PC-3 (cell line): Measurements from ENCODE around the gene DCAF6. TPM values are rescaled to one million over a fixed set of nuclear protein-coding genes. Genes with fewer than 3 reads are reported as not detected.

Source experiments
- ATAC-seq: fragments of 200-7000 bp; cut with Tn5 transposase; 2 replicates; pipeline ENCODE4 v1.9.1; 2020; ENCODE audit warnings: mild to moderate bottlenecking, moderate library complexity
- BruUV-seq: library from RNA; stranded (reverse); fragments of 400-500 nt; replicated peaks from 2 replicates; lab custom pipeline; 2021; lab: Mats Ljungman, UMichigan
- CTCF ChIA-PET: fragments of 300-600 bp; sonication (Branson Sonifier 250); formaldehyde crosslinking; loops from one replicate; lab custom pipeline; 2022; ENCODE audit warnings: antibody characterized with exemption; lab: Charles Lee
- POLR2A ChIA-PET: fragments of 300-600 bp; sonication (Branson Sonifier 250); formaldehyde crosslinking; loops from one replicate; lab custom pipeline; 2022; ENCODE audit warnings: antibody characterized with exemption; ENCODE audit not compliant: unreplicated experiment; lab: Charles Lee
- DNase-seq: peaks from one replicate; pipeline ENCODE4 v3.0.0-alpha.2; 2015
- H2AFZ ChIP-seq: fragments of 300-600 bp; sonication (generic); 2 replicates; pipeline ENCODE4 v1.6.0; 2016; ENCODE audit warnings: antibody characterized with exemption, low read length
- H3F3A ChIP-seq: fragments of 300-600 bp; sonication (generic); one replicate; pipeline ENCODE4 v1.6.0; 2017; ENCODE audit warnings: antibody characterized with exemption, low read length, control low read depth, mild to moderate bottlenecking; ENCODE audit not compliant: unreplicated experiment
- H3K27ac ChIP-seq: fragments of 300-600 bp; sonication (generic); 2 replicates; pipeline ENCODE4 v1.5.1; 2016; ENCODE audit warnings: mild to moderate bottlenecking, low read length
- H3K27me3 ChIP-seq: fragments of 300-600 bp; sonication (generic); 2 replicates; pipeline ENCODE4 v1.6.1; 2016; ENCODE audit warnings: low read length, mixed read lengths
- H3K36me3 ChIP-seq: fragments of 300-600 bp; sonication (generic); 2 replicates; pipeline ENCODE4 v1.6.1; 2016; ENCODE audit warnings: low read depth, mixed run types, low read length, mixed read lengths
- H3K4me1 ChIP-seq: fragments of 300-600 bp; sonication (generic); 2 replicates; pipeline ENCODE4 v1.5.1; 2016; ENCODE audit warnings: low read length; ENCODE audit not compliant: insufficient read depth
- H3K4me2 ChIP-seq: fragments of 300-600 bp; sonication (generic); 2 replicates; pipeline ENCODE4 v1.6.0; 2016; ENCODE audit warnings: low read length
- H3K4me3 ChIP-seq: fragments of 300-600 bp; sonication (generic); 2 replicates; pipeline ENCODE4 v1.5.1; 2016; ENCODE audit warnings: mild to moderate bottlenecking, low read length, mixed read lengths
- H3K79me2 ChIP-seq: fragments of 300-600 bp; sonication (generic); 2 replicates; pipeline ENCODE4 v1.6.1; 2017; ENCODE audit warnings: low read length, mixed read lengths
- H3K9ac ChIP-seq: fragments of 300-600 bp; sonication (generic); 2 replicates; pipeline ENCODE4 v1.6.0; 2016; ENCODE audit warnings: mild to moderate bottlenecking, low read length
- H3K9me2 ChIP-seq: fragments of 300-600 bp; sonication (generic); replicated peaks from 2 replicates; pipeline ENCODE4 v1.6.1; 2016; ENCODE audit warnings: mixed run types, low read length, mixed read lengths
- H3K9me3 ChIP-seq: fragments of 300-600 bp; sonication (generic); 2 replicates; pipeline ENCODE4 v1.6.1; 2016; ENCODE audit warnings: low read length, mixed read lengths
- H4K20me1 ChIP-seq: fragments of 300-600 bp; sonication (generic); 2 replicates; pipeline ENCODE4 v1.6.1; 2016; ENCODE audit warnings: low read length, mixed read lengths
- EZH2 ChIP-seq: fragments of 300-600 bp; sonication (generic); IDR thresholded peaks from one replicate; pipeline ENCODE4 v1.6.1; 2017; ENCODE audit warnings: antibody characterized with exemption, mild to moderate bottlenecking, low read length; ENCODE audit not compliant: unreplicated experiment
- EZH2phosphoT487 ChIP-seq: fragments of 300-600 bp; sonication (generic); IDR thresholded peaks from 2 replicates; pipeline ENCODE4 v1.6.1; 2018; ENCODE audit warnings: mild to moderate bottlenecking, antibody characterized with exemption, low read length, borderline replicate concordance
- intact Hi-C: fragments of 100-400 bp; cut with micrococcal nuclease; formaldehyde crosslinking; loops from 2 replicates; pipeline ENCODE4 v1.9.0; 2023
- total RNA-seq: library from RNA; depleted of rRNA; stranded (reverse); fragments of >200 nt; gene quantifications from 2 replicates; pipeline ENCODE4 v1.2.3, GENCODE V29; 2014
- TF ChIP-seq, protein P1 (sequence below): fragments of 300-600 bp; sonication (generic); conservative IDR thresholded peaks from 2 replicates; pipeline ENCODE4 v1.5.1; 2017; ENCODE audit warnings: antibody characterized with exemption, low read depth, mild to moderate bottlenecking, low read length

The DCAF6 gene
- total RNA-seq, 1 experiment from 2014 or later, result 29.1 TPM

DNA sequence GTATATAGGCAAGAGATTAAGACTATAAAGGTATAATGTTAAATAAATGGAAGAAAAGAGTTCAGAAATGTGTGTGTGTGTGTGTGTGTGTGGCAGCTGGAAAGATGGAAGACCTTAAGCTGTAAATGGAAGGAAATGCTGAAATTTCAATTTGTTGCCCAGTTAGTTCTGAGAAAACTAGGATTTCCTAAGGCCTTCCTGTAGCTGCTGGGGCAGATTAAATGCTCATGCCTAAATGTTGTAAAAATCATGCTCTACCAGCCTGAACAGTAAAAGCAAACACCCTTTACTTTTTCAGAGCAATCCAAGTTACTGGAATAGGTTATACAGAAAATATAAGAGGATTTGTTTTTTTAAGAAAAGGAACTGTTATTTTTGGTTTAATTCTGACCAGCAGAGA lies 30.8 kb upstream of the DCAF6 start:
- TF ChIP-seq, protein P1, sequence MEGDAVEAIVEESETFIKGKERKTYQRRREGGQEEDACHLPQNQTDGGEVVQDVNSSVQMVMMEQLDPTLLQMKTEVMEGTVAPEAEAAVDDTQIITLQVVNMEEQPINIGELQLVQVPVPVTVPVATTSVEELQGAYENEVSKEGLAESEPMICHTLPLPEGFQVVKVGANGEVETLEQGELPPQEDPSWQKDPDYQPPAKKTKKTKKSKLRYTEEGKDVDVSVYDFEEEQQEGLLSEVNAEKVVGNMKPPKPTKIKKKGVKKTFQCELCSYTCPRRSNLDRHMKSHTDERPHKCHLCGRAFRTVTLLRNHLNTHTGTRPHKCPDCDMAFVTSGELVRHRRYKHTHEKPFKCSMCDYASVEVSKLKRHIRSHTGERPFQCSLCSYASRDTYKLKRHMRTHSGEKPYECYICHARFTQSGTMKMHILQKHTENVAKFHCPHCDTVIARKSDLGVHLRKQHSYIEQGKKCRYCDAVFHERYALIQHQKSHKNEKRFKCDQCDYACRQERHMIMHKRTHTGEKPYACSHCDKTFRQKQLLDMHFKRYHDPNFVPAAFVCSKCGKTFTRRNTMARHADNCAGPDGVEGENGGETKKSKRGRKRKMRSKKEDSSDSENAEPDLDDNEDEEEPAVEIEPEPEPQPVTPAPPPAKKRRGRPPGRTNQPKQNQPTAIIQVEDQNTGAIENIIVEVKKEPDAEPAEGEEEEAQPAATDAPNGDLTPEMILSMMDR, result no peak
- TF ChIP-seq EZH2, result no peak
- TF ChIP-seq EZH2phosphoT487, result no peak
- intact Hi-C loops, result no loop called here
- H2AFZ ChIP-seq, result no peak overlapping the region
- no peaks in the 10 kb centered on the region for H3K27me3 ChIP-seq
- H3K9ac ChIP-seq, result no peak overlapping the region
- ATAC-seq (no peak), DNase-seq (no peak)
- no TSS peak for BruUV-seq
- H3K9me3 ChIP-seq, result peaks cover 7% of the 10 kb centered on the region; the same call in 1 of the 2 replicates
- no peak overlapping the region for H3K4me2 ChIP-seq
- no peak overlapping the region for H3K4me3 ChIP-seq
- H3F3A ChIP-seq, result no peaks in the 10 kb centered on the region
- no peaks in the 10 kb centered on the region for H3K79me2 ChIP-seq
- no peaks in the 10 kb centered on the region for H3K9me2 ChIP-seq
- ChIA-PET CTCF (interaction anchor here (1.5 kb wide), 1 partner anchor 177 kb away, joined by 3 read pairs; no protein-coding TSS in a partner anchor), POLR2A (no interaction called here)
- no peak overlapping the region for H3K27ac ChIP-seq
- peaks cover 8% of the 10 kb centered on the region; the same call in 1 of the 2 replicates for H3K4me1 ChIP-seq
- no peaks in the 10 kb centered on the region for H4K20me1 ChIP-seq
- no peaks in the 10 kb centered on the region for H3K36me3 ChIP-seq

DNA sequence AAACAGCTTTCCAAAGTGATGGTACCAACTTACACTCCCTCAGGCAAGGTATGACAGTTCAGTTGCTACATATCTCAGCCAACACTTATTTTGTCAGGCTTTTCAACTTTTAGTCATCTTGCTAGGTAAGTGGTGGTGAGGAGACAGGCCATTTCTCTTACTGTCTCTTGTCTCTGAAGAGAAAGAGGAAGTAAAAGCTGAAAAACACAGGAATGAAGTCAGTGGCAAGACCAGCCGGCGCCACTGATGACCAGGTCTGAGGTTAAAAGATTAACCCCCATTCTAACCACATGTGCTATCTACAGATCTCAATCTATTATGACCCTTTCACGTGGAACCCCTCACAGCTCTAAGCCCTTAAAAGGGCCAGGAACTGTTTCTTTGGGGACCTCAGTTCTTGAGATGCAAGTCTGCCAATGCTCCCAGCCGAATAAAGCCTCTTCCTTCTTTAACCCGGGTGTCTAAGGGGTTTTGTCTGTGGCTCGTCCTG lies 26.7 kb upstream of the DCAF6 start:
- Histone ChIP-seq H4K20me1 (no peaks in the 10 kb centered on the region), H3K27me3 (no peaks in the 10 kb centered on the region), H3K36me3 (no peaks in the 10 kb centered on the region), H3K9ac (no peak overlapping the region), H3K9me2 (no peaks in the 10 kb centered on the region), H3F3A (no peaks in the 10 kb centered on the region), H3K4me3 (no peak overlapping the region), H3K79me2 (no peaks in the 10 kb centered on the region), H3K4me1 (peaks cover 3% of the 10 kb centered on the region; the same call in 1 of the 2 replicates), H3K4me2 (no peak overlapping the region), H3K27ac (no peak overlapping the region), H3K9me3 (peaks cover 7% of the 10 kb centered on the region; the same call in 1 of the 2 replicates), H2AFZ (no peak overlapping the region)
- intact Hi-C loops, result no loop called here
- TF ChIP-seq, protein P1, result no peak
- TF ChIP-seq EZH2phosphoT487 (no peak), EZH2 (no peak)
- DNase-seq (no peak), ATAC-seq (no peak)
- ChIA-PET CTCF (no interaction called here), POLR2A (no interaction called here)
- BruUV-seq, result no TSS peak

DNA sequence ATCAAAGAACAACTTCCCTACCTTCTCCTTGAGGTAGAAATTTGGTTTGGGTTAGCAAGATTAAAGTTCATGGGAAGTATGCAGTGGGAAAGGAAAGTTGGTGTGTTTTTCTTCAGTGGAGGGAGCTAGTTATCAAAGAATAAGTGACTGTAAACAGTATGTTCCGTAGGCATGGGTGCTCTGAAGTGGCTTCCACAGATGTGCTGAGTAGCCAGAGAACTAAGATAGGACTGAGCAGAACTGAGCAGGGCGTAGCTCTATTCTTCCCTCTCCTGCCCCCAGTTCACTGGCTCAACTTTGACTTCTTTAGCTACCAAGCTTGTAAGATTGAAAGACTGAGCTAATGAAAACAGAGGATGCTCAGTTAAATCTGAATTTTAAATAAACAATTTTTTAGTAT lies 26.0 kb upstream of the DCAF6 start:
- no peak overlapping the region for H3K4me3 ChIP-seq
- no TSS peak for BruUV-seq
- H3K9ac ChIP-seq, result no peak overlapping the region
- H4K20me1 ChIP-seq, result no peaks in the 10 kb centered on the region
- no peaks in the 10 kb centered on the region for H3K4me1 ChIP-seq
- TF ChIP-seq EZH2, result no peak
- no peak for TF ChIP-seq EZH2phosphoT487
- TF ChIP-seq, protein P1, result no peak
- no peaks in the 10 kb centered on the region for H3K27me3 ChIP-seq
- CTCF ChIA-PET, result no interaction called here
- H3K9me3 ChIP-seq, result peaks cover 7% of the 10 kb centered on the region; the same call in 1 of the 2 replicates
- H3F3A ChIP-seq, result no peaks in the 10 kb centered on the region
- ATAC-seq (no peak), DNase-seq (no peak)
- H2AFZ ChIP-seq, result no peak overlapping the region
- no peak overlapping the region for H3K27ac ChIP-seq
- H3K36me3 ChIP-seq, result no peaks in the 10 kb centered on the region
- H3K79me2 ChIP-seq, result no peaks in the 10 kb centered on the region
- H3K9me2 ChIP-seq, result no peaks in the 10 kb centered on the region
- intact Hi-C loops, result no loop called here
- H3K4me2 ChIP-seq, result no peak overlapping the region
- POLR2A ChIA-PET, result no interaction called here
